WTC11 (cell line): Measurements from ENCODE around the gene TFPI2. TPM values are rescaled to one million over a fixed set of nuclear protein-coding genes. Genes with fewer than 3 reads are reported as not detected.
A peak's percentile ranks its signal among the peaks of the same experiment; 100 is the strongest.

Experiments
- ATAC-seq: fragments of 200-7000 bp; cut with Tn5 transposase; 2 replicates; pipeline ENCODE4 v1.10.0; 2021; ENCODE audit warnings: mild to moderate bottlenecking, moderate library complexity
- CTCF ChIA-PET: fragments of 300-600 bp; sonication (Branson Sonifier 250); formaldehyde crosslinking; loops from one replicate; lab custom pipeline; 2021; ENCODE audit warnings: antibody characterized with exemption; lab: Charles Lee
- POLR2A ChIA-PET: fragments of 350-600 bp; sonication (Branson Sonifier 250); formaldehyde crosslinking; loops from one replicate; lab custom pipeline; 2021; ENCODE audit warnings: antibody characterized with exemption; lab: Charles Lee
- DNase-seq: peaks from one replicate; pipeline ENCODE4 v3.0.0; 2021; ENCODE audit warnings: low spot score
- H3K27ac Mint-ChIP-seq: 2 replicates; pipeline ENCODE4 v1.8.0; 2021; ENCODE audit warnings: mixed read lengths
- H3K27me3 Mint-ChIP-seq: 2 replicates; pipeline ENCODE4 v1.8.0; 2021; ENCODE audit warnings: low read depth, mild to moderate bottlenecking, moderate library complexity, mixed read lengths
- H3K36me3 Mint-ChIP-seq: 2 replicates; pipeline ENCODE4 v1.8.0; 2021; ENCODE audit warnings: mixed read lengths
- H3K4me1 Mint-ChIP-seq: 2 replicates; pipeline ENCODE4 v1.8.0; 2022; ENCODE audit warnings: mixed read lengths
- H3K4me3 Mint-ChIP-seq: 2 replicates; pipeline ENCODE4 v1.8.0; 2021; ENCODE audit warnings: mild to moderate bottlenecking, moderate library complexity, mixed read lengths
- H3K9me3 Mint-ChIP-seq: 2 replicates; pipeline ENCODE4 v1.8.0; 2021; ENCODE audit warnings: mixed read lengths
- ATF3 ChIP-seq: sonication (generic); formaldehyde crosslinking; conservative IDR thresholded peaks from 2 replicates; pipeline ENCODE4 v1.8.1; 2022; ENCODE audit warnings: mild to moderate bottlenecking, missing genetic modification reagents
- CREB1 ChIP-seq: sonication (generic); formaldehyde crosslinking; IDR thresholded peaks from 2 replicates; pipeline ENCODE4 v1.8.0; 2023; ENCODE audit warnings: mild to moderate bottlenecking, missing genetic modification reagents
- CREM ChIP-seq: sonication (generic); formaldehyde crosslinking; IDR thresholded peaks from 2 replicates; pipeline ENCODE4 v1.8.1; 2022; ENCODE audit warnings: mild to moderate bottlenecking, missing genetic modification reagents, moderate library complexity
- E2F4 ChIP-seq: sonication (generic); formaldehyde crosslinking; IDR thresholded peaks from 2 replicates; pipeline ENCODE4 v1.8.1; 2022; ENCODE audit warnings: low read depth, mild to moderate bottlenecking, moderate library complexity, missing genetic modification reagents, borderline replicate concordance
- ERG ChIP-seq: fragments of 250-450 bp; sonication (Bioruptor Pico); IDR thresholded peaks from 2 replicates; pipeline ENCODE4 v1.8.0; 2021; ENCODE audit warnings: mild to moderate bottlenecking
- FOXP1 ChIP-seq: sonication (generic); formaldehyde crosslinking; IDR thresholded peaks from 2 replicates; pipeline ENCODE4 v1.8.0; 2022; ENCODE audit warnings: missing genetic modification reagents, mild to moderate bottlenecking, moderate library complexity, borderline replicate concordance
- GABPB1 ChIP-seq: sonication (generic); formaldehyde crosslinking; IDR thresholded peaks from 2 replicates; pipeline ENCODE4 v1.8.1; 2023; ENCODE audit warnings: mild to moderate bottlenecking, missing genetic modification reagents
- HMGXB4 ChIP-seq: sonication (generic); formaldehyde crosslinking; IDR thresholded peaks from 2 replicates; pipeline ENCODE4 v1.8.1; 2023; ENCODE audit warnings: mild to moderate bottlenecking, moderate library complexity, missing genetic modification reagents
- KAT7 ChIP-seq: sonication (generic); formaldehyde crosslinking; IDR thresholded peaks from 2 replicates; pipeline ENCODE4 v1.8.1; 2023; ENCODE audit warnings: missing genetic modification reagents, mild to moderate bottlenecking, borderline replicate concordance
- MLX ChIP-seq: sonication (generic); formaldehyde crosslinking; IDR thresholded peaks from 2 replicates; pipeline ENCODE4 v1.8.1; 2023; ENCODE audit warnings: mild to moderate bottlenecking, missing genetic modification reagents, moderate library complexity
- MYBL2 ChIP-seq: sonication (generic); formaldehyde crosslinking; IDR thresholded peaks from 2 replicates; pipeline ENCODE4 v1.8.1; 2023; ENCODE audit warnings: mild to moderate bottlenecking, moderate library complexity, missing genetic modification reagents
- NR1H2 ChIP-seq: sonication (generic); formaldehyde crosslinking; IDR thresholded peaks from 2 replicates; pipeline ENCODE4 v1.9.0; 2021; ENCODE audit warnings: mild to moderate bottlenecking, moderate library complexity, missing genetic modification reagents
- OVOL2 ChIP-seq: fragments of 250-450 bp; sonication (Bioruptor Pico); IDR thresholded peaks from 2 replicates; pipeline ENCODE4 v1.9.0; 2021; ENCODE audit warnings: mild to moderate bottlenecking, borderline replicate concordance
- RELA ChIP-seq: sonication (generic); formaldehyde crosslinking; IDR thresholded peaks from 2 replicates; pipeline ENCODE4 v1.8.1; 2022; ENCODE audit warnings: missing genetic modification reagents, mild to moderate bottlenecking, borderline replicate concordance
- SMAD3 ChIP-seq: sonication (generic); formaldehyde crosslinking; IDR thresholded peaks from 2 replicates; pipeline ENCODE4 v1.8.0; 2022; ENCODE audit warnings: missing genetic modification reagents, mild to moderate bottlenecking, borderline replicate concordance
- STAT6 ChIP-seq: sonication (generic); formaldehyde crosslinking; conservative IDR thresholded peaks from 2 replicates; pipeline ENCODE4 v1.8.1; 2023; ENCODE audit warnings: mild to moderate bottlenecking, low read depth, missing genetic modification reagents, moderate library complexity
- ZNF138 ChIP-seq: sonication (generic); formaldehyde crosslinking; conservative IDR thresholded peaks from 2 replicates; pipeline ENCODE4 v1.8.1; 2022; ENCODE audit warnings: mild to moderate bottlenecking, moderate library complexity, missing genetic modification reagents
- ZNF396 ChIP-seq: fragments of 250-450 bp; sonication (Bioruptor Pico); IDR thresholded peaks from 2 replicates; pipeline ENCODE4 v1.8.0; 2021; ENCODE audit warnings: mild to moderate bottlenecking, moderate library complexity, borderline replicate concordance
- ZNF423 ChIP-seq: fragments of 250-450 bp; sonication (Bioruptor Pico); IDR thresholded peaks from 2 replicates; pipeline ENCODE4 v2.1.2; 2022; ENCODE audit warnings: mild to moderate bottlenecking, moderate library complexity
- total RNA-seq: library from RNA; stranded (reverse); gene quantifications from 3 replicates; pipeline ENCODE4 v1.2.3, GENCODE V29; 2021

The TFPI2 gene
- total RNA-seq, 1 experiment from 2014 or later, result 10.4 TPM

- H3K4me1 Mint-ChIP-seq, result peaks cover 23% of the 10 kb centered on the region
- H3K9me3 Mint-ChIP-seq, result 0 out of 2 replicates have a peak, but pooled peaks cover 4% of the 10 kb centered on the region
- no peak for DNase-seq
- TF ChIP-seq OVOL2 (CRISPR knock-in tag) (no peak), MLX (CRISPR knock-in tag) (no peak), ZNF423 (no peak), CREM (no peak), GABPB1 (CRISPR knock-in tag) (no peak), HMGXB4 (CRISPR knock-in tag) (no peak), STAT6 (CRISPR knock-in tag) (no peak), ATF3 (no peak), NR1H2 (no peak), RELA (CRISPR knock-in tag) (no peak), MYBL2 (CRISPR knock-in tag) (no peak), ERG (CRISPR knock-in tag) (no peak), E2F4 (CRISPR knock-in tag) (no peak), ZNF138 (no peak), ZNF396 (CRISPR knock-in tag) (no peak), SMAD3 (CRISPR knock-in tag) (no peak), FOXP1 (CRISPR knock-in tag) (no peak), KAT7 (no peak), CREB1 (CRISPR knock-in tag) (no peak)
- TF ChIP-seq, all 79 proteins: peak for 0
- POLR2A ChIA-PET, result no interaction called here
- ATAC-seq, result no peak
- no peak overlapping the region for H3K27ac Mint-ChIP-seq
- CTCF ChIA-PET, result interaction anchor here (0.9 to 1.5 kb wide), 6 partner anchors 18 to 368 kb away, joined by 3 to 15 read pairs (median 4); no protein-coding TSS in a partner anchor
- no peaks in the 10 kb centered on the region for H3K27me3 Mint-ChIP-seq
- H3K36me3 Mint-ChIP-seq, result no peaks in the 10 kb centered on the region
- H3K4me3 Mint-ChIP-seq, result peak overlapping the region; percentile 67
Observed at GRCh38 chr7:93921186-93921585, 30.6 kb upstream of the TFPI2 start.
